HG02938 (cell line): Measurements from ENCODE around the gene BRCA2.

ENCODE experiments used
- ATAC-seq: cut with Tn5 transposase; IDR thresholded peaks from one replicate; pipeline ENCODE4 v1.9.1; 2021; ENCODE audit warnings: mild to moderate bottlenecking, moderate library complexity; ENCODE audit not compliant: unreplicated experiment

The BRCA2 gene, protein sequence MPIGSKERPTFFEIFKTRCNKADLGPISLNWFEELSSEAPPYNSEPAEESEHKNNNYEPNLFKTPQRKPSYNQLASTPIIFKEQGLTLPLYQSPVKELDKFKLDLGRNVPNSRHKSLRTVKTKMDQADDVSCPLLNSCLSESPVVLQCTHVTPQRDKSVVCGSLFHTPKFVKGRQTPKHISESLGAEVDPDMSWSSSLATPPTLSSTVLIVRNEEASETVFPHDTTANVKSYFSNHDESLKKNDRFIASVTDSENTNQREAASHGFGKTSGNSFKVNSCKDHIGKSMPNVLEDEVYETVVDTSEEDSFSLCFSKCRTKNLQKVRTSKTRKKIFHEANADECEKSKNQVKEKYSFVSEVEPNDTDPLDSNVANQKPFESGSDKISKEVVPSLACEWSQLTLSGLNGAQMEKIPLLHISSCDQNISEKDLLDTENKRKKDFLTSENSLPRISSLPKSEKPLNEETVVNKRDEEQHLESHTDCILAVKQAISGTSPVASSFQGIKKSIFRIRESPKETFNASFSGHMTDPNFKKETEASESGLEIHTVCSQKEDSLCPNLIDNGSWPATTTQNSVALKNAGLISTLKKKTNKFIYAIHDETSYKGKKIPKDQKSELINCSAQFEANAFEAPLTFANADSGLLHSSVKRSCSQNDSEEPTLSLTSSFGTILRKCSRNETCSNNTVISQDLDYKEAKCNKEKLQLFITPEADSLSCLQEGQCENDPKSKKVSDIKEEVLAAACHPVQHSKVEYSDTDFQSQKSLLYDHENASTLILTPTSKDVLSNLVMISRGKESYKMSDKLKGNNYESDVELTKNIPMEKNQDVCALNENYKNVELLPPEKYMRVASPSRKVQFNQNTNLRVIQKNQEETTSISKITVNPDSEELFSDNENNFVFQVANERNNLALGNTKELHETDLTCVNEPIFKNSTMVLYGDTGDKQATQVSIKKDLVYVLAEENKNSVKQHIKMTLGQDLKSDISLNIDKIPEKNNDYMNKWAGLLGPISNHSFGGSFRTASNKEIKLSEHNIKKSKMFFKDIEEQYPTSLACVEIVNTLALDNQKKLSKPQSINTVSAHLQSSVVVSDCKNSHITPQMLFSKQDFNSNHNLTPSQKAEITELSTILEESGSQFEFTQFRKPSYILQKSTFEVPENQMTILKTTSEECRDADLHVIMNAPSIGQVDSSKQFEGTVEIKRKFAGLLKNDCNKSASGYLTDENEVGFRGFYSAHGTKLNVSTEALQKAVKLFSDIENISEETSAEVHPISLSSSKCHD (N-terminal part only)

DNA sequence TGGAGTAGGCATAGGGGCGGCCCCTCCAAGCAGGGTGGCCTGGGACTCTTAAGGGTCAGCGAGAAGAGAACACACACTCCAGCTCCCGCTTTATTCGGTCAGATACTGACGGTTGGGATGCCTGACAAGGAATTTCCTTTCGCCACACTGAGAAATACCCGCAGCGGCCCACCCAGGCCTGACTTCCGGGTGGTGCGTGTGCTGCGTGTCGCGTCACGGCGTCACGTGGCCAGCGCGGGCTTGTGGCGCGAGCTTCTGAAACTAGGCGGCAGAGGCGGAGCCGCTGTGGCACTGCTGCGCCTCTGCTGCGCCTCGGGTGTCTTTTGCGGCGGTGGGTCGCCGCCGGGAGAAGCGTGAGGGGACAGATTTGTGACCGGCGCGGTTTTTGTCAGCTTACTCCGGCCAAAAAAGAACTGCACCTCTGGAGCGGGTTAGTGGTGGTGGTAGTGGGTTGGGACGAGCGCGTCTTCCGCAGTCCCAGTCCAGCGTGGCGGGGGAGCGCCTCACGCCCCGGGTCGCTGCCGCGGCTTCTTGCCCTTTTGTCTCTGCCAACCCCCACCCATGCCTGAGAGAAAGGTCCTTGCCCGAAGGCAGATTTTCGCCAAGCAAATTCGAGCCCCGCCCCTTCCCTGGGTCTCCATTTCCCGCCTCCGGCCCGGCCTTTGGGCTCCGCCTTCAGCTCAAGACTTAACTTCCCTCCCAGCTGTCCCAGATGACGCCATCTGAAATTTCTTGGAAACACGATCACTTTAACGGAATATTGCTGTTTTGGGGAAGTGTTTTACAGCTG is at the start of gene BRCA2, which contains the start of gene ZAR1L:
Gene BRCA2 (plus strand): TSS at position 271 of the 790 bp plus-strand sequence. CDS start 953 bp downstream, outside the sequence.
Gene ZAR1L (minus strand): TSS at position 126 of the 790 bp plus-strand sequence. CDS start 3,438 bp downstream, outside the sequence.
- peak; percentile 87 for ATAC-seq

DNA sequence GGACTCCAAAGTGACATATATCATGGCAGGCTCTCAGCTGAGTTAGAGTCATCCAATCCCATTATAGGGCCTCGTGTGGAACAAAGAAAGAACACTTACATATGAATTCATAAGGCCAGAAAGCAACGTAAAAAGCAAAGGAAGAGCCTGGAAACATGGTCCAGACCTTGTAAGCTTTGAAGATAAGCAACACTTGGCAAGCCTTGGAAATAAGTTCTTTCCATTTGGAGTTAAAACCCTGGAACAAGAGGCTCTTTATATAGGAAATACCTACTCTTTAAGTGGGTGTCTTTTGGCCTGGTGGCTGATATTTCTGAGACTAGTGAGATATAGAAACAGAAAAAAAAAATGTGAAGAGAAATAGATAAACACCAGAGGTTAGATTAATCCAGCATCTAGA is 49.6 kb upstream of the BRCA2 start:
- ATAC-seq: no peak

DNA sequence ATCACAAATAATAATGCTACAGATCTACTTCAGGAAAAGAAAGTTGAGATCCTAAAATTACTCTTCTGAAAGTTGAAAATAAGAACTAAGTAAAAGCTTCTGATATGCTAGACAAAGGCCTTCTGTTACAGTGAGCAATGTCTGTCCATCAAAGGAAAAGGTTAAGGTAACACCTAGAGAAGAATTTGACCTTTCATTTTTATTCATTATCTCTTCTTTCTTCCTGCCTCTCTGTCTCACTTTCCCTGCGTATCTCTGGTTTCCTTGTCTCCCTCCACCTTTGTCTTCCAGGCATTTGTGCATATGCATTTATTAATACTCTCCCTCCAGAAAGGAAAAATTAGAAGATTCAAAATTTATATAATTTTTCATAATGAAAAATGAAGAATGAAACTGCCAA is 49.2 kb upstream of the BRCA2 start:
- no peak for ATAC-seq

DNA sequence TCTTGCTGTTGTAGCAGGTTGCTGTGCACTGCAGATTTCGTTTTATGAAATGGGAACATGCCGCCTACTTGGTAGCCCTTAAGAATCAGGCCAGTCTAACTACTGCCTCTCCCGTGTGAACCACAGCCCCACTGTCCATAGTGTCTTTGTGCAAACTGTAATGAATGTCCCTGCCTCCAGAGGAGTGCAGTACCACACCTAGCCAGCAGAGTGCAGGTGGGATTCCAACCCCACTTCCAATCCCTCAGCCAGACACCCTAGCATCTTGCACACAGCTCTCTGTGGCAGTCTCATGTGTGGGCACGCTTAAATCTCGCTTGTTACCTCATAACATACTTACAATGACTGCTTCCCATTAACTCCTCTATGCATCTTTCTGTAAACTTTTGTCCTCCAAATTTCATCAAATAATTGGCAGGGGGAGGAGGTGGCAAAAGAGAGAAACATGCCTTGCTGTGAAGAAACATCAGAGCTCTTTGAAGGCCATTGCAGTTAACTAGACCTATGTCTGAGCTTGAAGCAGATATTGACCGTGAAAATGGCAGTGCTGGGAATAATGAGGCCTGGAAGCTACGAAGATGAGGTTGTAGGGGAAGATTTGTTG is 47.4 kb upstream of the BRCA2 start:
- ATAC-seq: peak; percentile 86

DNA sequence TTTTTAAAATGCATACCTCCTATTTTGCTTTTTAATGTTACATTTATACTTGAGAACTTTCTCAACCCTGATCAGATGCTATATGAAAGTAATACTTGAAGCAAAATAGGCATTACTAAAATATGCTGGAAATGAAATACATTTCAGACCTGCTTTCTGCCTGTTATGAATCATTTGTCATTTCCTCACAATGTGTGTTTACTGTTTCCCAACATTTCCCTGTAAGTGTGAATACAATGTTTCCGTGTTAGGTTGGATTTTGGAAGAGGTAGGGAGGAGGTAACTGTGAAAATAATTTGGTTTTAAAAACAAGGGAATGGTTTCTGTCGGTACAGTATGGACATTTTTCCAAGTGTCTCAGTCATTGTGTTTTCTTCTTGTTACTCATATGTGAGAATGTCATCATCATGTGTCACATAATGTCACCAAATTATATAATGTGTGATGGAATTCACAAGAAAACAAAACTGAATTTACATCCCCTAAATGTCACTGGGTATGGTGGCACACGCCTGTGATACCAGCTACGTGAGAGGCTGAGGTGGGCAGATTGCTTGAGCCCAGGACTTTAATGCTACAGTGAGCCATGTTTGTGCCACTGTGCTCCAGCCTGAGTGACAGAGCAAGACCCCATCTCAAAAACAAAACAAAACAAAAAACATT is 43.2 kb upstream of the BRCA2 start:
- no peak for ATAC-seq

DNA sequence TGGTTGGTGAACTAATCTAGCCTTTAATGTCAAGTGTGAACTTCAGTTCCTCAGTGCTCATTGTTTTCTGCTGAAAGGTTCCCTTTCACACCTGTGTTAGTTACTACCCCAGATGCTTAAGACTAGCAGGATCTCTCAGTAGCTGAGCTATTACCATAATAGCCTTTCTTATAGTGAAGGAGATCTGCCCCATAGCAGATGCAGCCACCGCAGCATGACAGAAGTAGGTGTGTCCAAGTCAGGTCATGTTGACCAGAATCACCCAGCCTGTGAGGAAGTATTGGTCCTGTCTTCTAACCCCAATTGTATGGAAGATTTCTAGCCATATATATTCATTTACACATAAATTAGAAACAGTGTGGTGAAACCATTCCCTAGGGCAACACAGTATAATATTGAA is 37.5 kb upstream of the BRCA2 start:
- ATAC-seq: no peak

DNA sequence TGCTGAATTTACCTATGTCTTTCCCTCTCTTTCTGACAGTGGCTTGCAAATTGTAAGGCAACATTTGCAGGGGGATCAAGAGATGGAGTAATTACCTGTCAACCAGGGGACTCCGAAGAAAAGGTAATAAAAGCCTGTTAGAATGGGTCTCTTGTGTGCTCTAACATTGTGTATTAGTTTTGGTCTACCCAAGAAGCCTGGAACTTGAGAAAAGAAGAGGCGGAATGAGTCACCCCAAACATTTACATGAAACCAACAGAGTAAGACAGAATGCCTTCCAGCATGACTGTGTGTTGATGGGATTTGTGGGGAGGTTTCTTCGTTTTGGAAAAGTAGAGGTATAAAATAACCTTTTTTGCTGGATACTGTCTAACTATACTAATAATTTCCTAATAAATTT is 36.9 kb upstream of the BRCA2 start:
- ATAC-seq: no peak

DNA sequence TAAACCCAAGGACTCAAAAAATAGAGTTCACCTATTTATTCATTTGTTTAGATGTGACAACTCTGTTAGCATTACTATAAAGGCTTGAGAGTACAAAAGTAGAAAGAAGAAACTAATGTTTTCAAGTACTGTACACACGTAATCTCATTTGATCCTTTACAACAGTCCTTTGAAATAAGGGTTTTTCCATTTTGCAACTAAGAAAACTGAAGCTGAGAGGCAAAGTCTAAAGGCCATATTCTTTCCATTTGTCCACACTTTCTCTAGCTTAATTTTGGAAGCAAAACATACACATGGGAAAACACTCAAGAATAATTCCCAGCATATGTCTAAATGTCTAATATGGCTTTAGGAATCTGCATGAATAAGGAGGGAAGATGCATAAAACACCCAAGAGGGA is 34.2 kb upstream of the BRCA2 start:
- ATAC-seq: no peak

DNA sequence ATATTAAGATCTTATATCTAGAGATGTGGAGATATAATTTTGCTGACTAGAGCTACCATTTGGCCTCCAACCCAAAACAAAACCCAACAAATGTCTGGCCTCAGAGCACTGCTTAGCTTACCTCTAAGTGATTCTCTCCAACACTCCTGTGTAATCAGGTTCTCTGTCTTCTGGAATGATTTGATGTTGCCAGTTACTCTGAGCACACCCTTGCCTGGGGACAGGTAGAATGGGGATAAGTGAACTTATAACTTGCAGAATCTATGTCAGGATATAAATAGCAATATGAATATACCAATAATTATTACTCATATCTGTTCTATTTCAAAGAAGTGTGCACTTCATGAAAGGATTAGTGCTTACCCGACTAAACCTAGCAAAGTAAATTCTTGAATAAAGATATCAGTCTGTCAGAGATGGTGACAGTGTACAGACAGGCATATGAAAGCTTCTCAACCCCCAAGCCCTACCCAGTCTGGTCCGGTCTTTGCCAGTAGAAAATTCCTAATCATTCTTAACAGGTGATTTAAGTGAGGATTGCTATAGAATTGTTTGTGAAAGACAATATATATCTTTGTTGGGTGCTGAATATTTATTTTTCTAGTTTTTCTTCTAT is 33.1 kb upstream of the BRCA2 start:
- ATAC-seq: no peak

DNA sequence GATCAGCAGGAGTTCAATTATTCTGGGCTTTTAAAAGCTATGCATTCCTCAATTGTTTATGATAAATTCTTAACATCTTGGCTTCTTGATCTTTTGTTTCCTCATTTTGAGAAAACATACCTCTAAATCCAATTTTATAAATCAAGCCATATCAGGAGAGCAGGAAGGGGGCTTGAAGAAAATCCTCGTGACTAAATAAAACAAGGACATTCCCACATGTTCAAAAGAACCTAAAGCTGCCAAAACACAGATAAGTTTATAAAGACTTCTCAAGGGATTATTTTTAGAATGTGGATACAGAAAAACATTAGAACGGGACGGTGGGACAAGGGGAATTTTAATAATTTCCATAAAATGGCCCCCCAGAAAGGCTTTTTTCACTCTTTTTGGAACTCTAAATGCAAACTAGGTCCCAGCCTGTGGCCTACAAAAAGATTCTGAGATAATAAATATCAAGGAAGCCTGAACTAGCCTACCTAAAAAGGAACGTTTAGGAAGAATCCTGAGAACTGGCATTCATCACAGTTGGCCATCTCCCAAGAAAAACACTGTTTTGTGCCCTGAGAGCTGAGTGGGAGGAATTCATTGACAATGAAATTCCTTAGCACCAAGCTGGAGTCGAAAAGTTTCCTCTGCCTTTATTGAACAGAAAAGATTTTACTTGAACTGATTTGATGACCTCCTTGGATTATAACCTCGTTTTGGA is 30.2 kb upstream of the BRCA2 start:
- no peak for ATAC-seq

DNA sequence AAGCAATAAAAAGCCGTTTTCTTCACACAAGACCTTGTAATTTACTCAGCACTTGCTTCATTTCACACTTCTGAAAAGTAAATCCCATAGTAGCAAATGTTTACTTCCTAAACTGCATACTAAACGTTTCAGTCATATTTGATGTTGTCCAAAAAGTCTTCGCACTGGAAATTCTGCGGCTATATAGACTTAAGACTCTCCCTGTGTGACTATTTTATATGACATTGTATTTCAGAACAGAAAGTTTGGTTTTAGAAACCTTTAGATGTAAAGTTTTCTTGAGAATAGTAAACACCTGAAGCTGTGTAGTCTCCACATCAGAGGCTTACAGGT is 29.7 kb upstream of the BRCA2 start:
- no peak for ATAC-seq

DNA sequence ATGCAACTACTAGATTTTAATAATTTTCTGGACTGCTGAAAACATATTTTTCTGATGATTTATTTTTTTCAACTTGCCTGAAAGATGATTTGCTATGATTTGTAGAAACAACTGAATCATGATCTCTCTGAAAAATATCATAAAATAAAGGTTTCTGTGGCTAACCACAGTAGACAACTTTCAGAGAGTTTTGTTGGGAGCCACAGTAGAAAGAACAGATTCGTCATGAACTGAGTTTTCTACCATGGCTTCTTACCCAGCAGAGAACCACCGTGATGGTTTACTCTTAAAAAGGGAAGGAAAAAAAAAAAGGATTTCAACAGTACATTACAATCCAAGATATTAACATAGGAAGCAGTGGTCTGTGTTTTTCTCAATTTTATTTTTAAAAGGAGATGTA is 18.1 kb upstream of the BRCA2 start:
- ATAC-seq: no peak

DNA sequence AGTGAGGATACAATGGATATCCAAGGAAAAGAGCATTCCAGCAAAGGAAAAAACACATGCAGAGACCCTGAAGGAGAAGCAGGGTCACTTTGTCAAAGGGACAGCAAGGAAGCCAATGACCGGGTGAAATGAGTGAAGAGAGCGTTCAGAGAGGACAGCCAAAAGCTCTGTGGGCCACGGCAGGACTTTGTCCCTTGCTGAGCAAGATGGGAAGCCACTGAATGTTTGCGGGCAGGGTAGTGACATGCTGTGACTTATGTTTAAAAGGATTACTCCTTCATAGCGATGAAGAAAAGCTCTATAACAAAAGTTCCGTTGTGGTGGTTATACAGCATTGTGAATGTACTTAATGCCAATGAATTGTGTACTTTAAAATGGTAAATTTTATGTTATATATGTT is 16.6 kb upstream of the BRCA2 start:
- no peak for ATAC-seq

DNA sequence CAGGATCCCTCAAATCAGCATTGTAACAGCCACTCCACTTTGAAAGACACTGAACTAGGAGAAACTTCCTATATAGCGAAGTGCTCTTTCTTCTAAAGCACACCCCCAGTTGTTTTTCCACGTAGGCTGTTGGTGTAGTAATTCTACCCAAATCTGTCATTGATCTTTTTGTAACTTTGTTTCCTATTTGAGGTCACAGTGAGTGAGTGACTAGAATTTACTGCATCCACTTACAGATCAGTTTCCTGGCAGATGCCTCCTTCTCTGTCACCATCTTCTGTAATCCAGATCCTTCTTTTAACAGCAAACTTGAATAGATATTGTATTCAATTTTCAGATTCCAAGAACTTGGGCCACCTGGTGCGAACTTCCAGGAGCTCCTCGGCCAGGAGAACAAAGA is 15.4 kb upstream of the BRCA2 start:
- no peak for ATAC-seq

DNA sequence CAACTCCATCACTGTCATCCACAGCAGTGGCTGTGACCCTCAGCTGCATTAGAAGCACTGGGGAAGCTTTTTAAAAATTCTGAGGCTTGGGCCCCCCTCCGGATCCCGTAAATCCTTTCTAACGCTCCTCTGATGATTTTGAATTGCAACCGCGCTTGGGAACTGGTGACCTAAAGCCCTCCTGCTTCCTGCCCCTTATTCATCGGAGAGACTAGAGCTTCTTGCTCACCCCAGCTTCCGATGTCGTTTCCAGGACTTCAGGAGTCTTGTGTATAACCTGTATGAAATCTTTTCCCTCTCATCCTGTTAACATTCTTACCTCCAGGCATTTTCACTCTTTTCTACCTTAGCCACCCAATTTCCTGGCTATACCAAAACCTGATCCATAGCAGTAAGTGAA is 14.9 kb upstream of the BRCA2 start:
- ATAC-seq: no peak

DNA sequence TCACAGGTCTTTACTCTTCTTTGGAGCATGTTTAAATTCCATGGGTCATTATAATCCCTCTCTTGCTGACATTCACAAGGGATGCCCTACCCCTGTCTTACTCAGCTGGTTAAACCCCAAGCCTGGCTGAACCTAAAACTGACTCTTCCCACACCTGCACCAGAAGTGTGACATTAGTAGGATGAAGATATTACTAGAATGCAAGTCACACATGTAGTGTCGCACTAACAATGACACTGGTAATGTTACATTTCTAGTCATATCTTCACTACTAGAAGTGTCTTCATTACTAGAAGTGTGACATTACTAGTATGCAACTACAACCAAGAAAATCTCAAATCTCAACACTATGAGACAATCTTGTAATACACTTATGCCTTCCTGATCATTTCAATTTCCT is 14.4 kb upstream of the BRCA2 start:
- ATAC-seq: no peak

DNA sequence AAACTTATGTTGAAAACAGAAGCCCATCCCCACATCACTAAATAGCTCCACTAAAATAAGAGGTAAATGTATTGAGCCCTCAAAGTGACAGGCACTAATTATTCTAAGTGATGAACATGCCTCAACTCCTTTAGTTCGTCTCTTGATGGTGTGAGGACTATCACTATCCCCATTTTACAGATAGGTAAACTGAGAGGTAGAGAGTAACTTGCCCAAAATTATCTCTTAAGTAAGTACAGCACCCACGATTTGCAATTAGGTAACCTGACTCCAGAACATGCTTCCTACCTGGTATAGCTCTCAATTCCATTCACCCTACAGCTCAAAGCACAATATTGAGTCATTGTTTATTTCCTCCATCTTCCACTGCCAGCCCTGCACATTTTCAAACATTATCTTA is 12.8 kb upstream of the BRCA2 start:
- ATAC-seq: no peak

DNA sequence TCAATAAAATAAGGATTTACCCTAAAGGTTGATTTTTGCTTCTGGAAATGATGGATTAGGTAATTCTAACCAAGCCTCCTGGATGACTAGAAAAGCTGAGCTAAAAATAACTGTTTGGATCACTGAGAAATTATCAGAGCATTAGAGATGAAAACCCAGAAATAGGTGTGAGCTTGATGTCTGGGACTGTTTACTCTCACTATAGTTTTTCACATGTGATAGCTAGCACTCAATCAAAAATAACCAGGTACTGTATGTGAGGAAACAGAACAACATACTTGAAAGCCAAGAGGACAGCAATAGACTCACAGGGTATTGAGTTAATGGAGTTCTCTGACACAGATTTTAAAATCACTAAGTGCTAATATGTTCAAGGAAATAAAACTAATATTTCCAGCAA is 9.7 kb upstream of the BRCA2 start:
- no peak for ATAC-seq
